Measurements from ENCODE around the gene CDC42BPA.

- TF ChIP-seq EZH2 (IDR thresholded peaks at IDR 0.05; ENCODE audit: low read length, unreplicated experiment) (no peak), CTCF (conservative IDR thresholded peaks at IDR 0.05; ENCODE audit: low read depth, low read length) (no peak), EZH2phosphoT487 (IDR thresholded peaks at IDR 0.05; ENCODE audit: borderline replicate concordance, low read length) (no peak)
Observed at GRCh38 chr1:227058321-227058751, 260.0 kb downstream of the CDC42BPA start.
